PC-9 (cell line): ENCODE measurements around the gene KANSL3.

ENCODE experiments used
- CTCF ChIP-seq: fragments of 200-600 bp; sonication (generic); conservative IDR thresholded peaks from 2 replicates; pipeline ENCODE4 v1.6.1; 2017; ENCODE audit warnings: mixed run types, antibody characterized with exemption, mild to moderate bottlenecking, moderate library complexity
- EZH2 ChIP-seq: fragments of 200-600 bp; sonication (generic); IDR thresholded peaks from 2 replicates; pipeline ENCODE4 v1.8.0; 2017; ENCODE audit warnings: antibody characterized with exemption, low read depth

GRCh38 chr2:96580771-96581170 lies 57.3 kb downstream of the KANSL3 start:
- TF ChIP-seq CTCF (no peak), EZH2 (no peak)
